GM12878 (cell line): ENCODE results near the gene GALNS.

Experiments
- CBFB ChIP-seq: IDR thresholded peaks from 2 replicates; pipeline ENCODE4 v1.6.1; 2016; ENCODE audit warnings: antibody characterized with exemption, low read depth
- CBX5 ChIP-seq: sonication (generic); IDR thresholded peaks from 2 replicates; pipeline ENCODE4 v1.6.1; 2016; ENCODE audit warnings: low read depth, moderate library complexity, mild to moderate bottlenecking, inconsistent platforms
- EGR1 ChIP-seq, 2 experiments: IDR thresholded peaks; 1 replicate in 1 of 2; 2 replicates in 1 of 2; pipeline ENCODE4 v1.6.1; 2011 to 2012; ENCODE audit warnings: low read depth in 2 of 2, low read length in 2 of 2, borderline replicate concordance in 1 of 2, mild to moderate bottlenecking in 1 of 2, moderate library complexity in 1 of 2
- EP300 ChIP-seq, 2 experiments: fragments of 150-350 bp in 1 of 2; IDR thresholded peaks; 2 replicates each; pipeline ENCODE4 v1.6.1; 2011 to 2012; ENCODE audit warnings: low read depth in 2 of 2, low read length in 2 of 2, borderline replicate concordance in 1 of 2, improper control_type of control experiment in 1 of 2, inconsistent platforms in 1 of 2; ENCODE audit not compliant: control insufficient read depth in 1 of 2
- JUND ChIP-seq: IDR thresholded peaks from 2 replicates; pipeline ENCODE4 v1.6.1; 2012; ENCODE audit warnings: low read depth, mild to moderate bottlenecking, low read length, improper control_type of control experiment, moderate library complexity
- POLR2A ChIP-seq: IDR thresholded peaks from 2 replicates; pipeline ENCODE4 v1.6.1; 2011; ENCODE audit warnings: low read depth, mild to moderate bottlenecking, low read length
- POLR2AphosphoS5 ChIP-seq: IDR thresholded peaks from 2 replicates; pipeline ENCODE4 v1.6.1; 2011; ENCODE audit warnings: mild to moderate bottlenecking, low read length, inconsistent platforms
- RELA ChIP-seq: fragments of 450-650 bp; IDR thresholded peaks from 2 replicates; pipeline ENCODE4 v1.8.0; 2014; ENCODE audit warnings: borderline replicate concordance; ENCODE audit not compliant: partially characterized antibody
- SMC3 ChIP-seq: IDR thresholded peaks from 2 replicates; pipeline ENCODE4 v1.6.1; 2011; ENCODE audit warnings: low read length, improper control_type of control experiment, borderline replicate concordance
- TARDBP ChIP-seq: IDR thresholded peaks from 2 replicates; pipeline ENCODE4 v1.6.1; 2016; ENCODE audit warnings: borderline replicate concordance
- TCF3 ChIP-seq: IDR thresholded peaks from 2 replicates; pipeline ENCODE4 v1.6.1; 2012; ENCODE audit warnings: low read depth, mild to moderate bottlenecking, low read length, borderline replicate concordance; ENCODE audit not compliant: insufficient read depth
- USF2 ChIP-seq: IDR thresholded peaks from 2 replicates; pipeline ENCODE4 v1.6.1; 2011; ENCODE audit warnings: low read depth, low read length, improper control_type of control experiment, borderline replicate concordance
- YY1 ChIP-seq: IDR thresholded peaks from 2 replicates; pipeline ENCODE4 v1.6.1; 2011; ENCODE audit warnings: low read depth, mild to moderate bottlenecking, low read length
- TF ChIP-seq, protein P1 (sequence below), 3 experiments: IDR thresholded peaks in 2 of 3; conservative IDR thresholded peaks in 1 of 3; 2 replicates each; pipeline ENCODE4 v1.5.1; 2011; ENCODE audit warnings: low read depth in 3 of 3, low read length in 3 of 3, mild to moderate bottlenecking in 3 of 3, control low read depth in 2 of 3, moderate library complexity in 2 of 3, inconsistent platforms in 1 of 3, mixed read lengths in 1 of 3; ENCODE audit not compliant: control insufficient read depth in 2 of 3, insufficient read depth in 1 of 3; ENCODE audit errors: extremely low read depth in 1 of 3

GRCh38 chr16:88846088-88846487, 10.7 kb downstream of the GALNS start:
- TF ChIP-seq POLR2AphosphoS5: no peak
- no peak for TF ChIP-seq EGR1 (IDR thresholded peaks at IDR 0.05; ENCODE audit: borderline replicate concordance in 1 of 2, low read depth in 2 of 2, low read length in 2 of 2)
- TF ChIP-seq SMC3: no peak
- TF ChIP-seq, protein P1, sequence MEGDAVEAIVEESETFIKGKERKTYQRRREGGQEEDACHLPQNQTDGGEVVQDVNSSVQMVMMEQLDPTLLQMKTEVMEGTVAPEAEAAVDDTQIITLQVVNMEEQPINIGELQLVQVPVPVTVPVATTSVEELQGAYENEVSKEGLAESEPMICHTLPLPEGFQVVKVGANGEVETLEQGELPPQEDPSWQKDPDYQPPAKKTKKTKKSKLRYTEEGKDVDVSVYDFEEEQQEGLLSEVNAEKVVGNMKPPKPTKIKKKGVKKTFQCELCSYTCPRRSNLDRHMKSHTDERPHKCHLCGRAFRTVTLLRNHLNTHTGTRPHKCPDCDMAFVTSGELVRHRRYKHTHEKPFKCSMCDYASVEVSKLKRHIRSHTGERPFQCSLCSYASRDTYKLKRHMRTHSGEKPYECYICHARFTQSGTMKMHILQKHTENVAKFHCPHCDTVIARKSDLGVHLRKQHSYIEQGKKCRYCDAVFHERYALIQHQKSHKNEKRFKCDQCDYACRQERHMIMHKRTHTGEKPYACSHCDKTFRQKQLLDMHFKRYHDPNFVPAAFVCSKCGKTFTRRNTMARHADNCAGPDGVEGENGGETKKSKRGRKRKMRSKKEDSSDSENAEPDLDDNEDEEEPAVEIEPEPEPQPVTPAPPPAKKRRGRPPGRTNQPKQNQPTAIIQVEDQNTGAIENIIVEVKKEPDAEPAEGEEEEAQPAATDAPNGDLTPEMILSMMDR (IDR thresholded peaks at IDR 0.05 in 2 of 3, conservative IDR thresholded peaks at IDR 0.05 in 1 of 3; ENCODE audit: control insufficient read depth in 2 of 3, extremely low read depth in 1 of 3, insufficient read depth in 1 of 3, low read depth in 3 of 3, low read length in 3 of 3): no peak
- TF ChIP-seq RELA: no peak
- no peak for TF ChIP-seq YY1
- TF ChIP-seq CBFB: no peak
- TF ChIP-seq CBX5: no peak
- no peak for TF ChIP-seq TCF3
- TF ChIP-seq TARDBP: no peak
- no peak for TF ChIP-seq EP300 (IDR thresholded peaks at IDR 0.05; ENCODE audit: borderline replicate concordance in 1 of 2, control insufficient read depth in 1 of 2, low read depth in 2 of 2, low read length in 2 of 2)
- no peak for TF ChIP-seq JUND
- no peak for TF ChIP-seq USF2
- no peak for TF ChIP-seq POLR2A
